Measurements from ENCODE around the gene DDX43.
"Not testable (repeated sequence)": the region's sequence is repeated elsewhere in the genome, so short reads cannot be mapped to it uniquely, and the experiment has no call there.

The DDX43 gene

DNA sequence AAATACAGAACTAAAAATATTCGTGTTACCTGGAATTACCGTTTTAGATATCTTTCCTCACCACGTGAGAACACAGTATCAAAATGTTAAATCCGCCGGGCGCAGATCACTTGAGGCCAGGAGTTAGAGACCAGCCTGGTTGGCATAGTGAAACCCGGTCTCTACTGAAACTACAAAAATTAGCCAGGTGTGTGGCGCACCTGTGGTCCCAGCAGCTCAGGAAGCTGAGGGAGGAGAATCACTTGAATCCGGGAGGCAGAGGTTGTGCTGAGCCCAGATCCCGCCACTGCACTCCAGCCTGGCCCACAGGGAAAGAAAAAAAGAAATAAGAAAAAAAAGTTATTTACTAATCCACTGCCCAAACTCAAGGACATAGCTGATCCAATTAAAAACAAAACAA lies 4.8 kb upstream of the DDX43 start:
- DNase-seq, result no peak

DNA sequence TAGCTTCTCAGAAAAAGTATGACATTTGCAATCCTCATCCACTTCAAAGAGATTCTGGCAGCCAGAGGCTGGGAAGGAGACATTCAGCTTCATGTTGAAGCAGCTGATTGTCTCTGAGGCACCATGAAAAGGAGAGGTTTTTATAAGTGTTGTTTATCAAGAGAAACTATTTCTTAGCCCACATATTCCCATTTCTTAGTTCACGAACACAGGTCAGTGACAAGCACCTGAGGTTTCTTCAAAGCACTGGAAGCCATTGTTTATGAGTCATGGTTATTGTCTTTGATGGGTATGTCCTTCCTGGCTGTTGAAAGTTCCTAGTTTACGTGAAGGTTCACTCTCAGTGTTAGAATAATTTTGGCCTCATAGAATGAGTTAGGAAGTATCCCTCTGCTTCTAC lies 3.0 kb upstream of the DDX43 start:
- no peak for DNase-seq

DNA sequence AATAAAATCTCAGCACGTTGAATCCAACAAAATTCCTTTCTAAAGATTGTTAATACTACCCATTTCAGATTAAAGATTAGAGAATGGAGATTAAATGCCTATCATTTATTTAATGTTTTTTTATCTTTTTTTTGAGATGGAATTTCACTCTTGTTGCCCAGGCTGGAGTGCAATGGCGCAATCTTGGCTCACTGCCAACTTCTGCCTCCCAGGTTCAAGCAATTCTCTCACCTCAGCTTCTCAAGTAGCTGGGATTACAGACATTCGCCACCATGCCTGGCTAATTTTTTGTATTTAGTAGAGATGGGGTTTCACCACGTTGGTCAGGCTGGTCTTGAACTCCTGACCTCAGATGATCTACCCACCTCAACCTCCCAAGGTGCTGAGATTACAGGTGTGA lies 2.4 kb upstream of the DDX43 start:
- not testable (repeated sequence) for DNase-seq

DNA sequence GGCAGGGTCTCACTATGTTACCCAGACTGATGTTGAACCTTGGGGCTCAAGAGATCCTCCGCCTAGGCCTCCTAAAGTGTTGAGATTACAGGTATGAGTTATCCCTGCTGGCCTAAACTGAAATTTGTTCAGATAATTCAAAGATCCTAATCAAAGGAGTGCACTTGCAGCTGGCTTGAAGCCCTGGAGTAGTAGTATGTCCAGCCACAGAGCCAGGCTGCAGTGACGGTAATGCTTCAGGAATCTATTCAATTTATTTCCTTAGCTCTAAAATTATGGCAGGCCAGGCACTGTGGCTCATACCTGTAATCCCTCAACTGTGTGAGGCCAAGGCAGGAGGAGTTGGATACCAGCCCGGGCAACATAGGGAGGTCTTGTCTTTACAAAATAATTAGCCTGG lies 1.4 kb upstream of the DDX43 start:
- DNase-seq, result no peak

DNA sequence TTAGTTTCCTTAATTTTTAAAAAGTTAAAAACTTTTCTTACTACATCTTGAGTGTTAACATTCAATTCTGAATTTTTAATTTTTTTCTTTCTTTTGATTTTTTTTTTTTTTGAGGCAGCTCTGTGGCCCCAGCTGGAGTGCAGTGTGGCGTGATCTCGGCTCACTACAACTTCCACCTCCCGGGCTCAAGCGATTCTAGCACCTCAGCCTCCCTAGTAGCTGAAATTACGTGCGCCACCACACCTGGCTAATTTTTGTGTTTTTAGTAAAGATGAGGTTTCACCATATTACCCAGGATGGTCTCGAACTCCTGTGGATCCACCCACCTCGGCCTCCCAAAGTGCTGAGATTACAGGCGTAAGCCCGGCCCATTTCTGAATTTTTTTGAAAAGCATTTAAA lies 1.2 kb downstream of the DDX43 start:
- DNase-seq, result no peak

DNA sequence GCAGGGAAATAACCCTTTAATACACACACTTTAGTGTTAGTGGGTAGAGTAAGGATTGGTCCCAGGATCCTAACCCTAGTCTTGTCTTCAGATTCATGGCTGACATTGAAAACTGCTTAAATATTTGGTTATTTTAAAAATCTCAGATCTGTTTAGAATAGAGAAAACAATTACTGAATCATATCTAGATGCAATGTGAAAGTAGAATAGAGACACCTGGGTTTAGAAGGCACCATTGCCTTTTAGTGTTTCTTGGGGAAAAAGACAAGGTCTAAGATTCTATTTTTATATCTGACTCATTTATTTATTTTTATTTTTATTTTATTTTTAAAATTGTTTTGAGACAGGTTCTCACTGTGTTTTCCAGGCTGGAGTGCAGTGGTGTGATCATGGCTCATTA lies 6.0 kb downstream of the DDX43 start:
- no peak for DNase-seq

DNA sequence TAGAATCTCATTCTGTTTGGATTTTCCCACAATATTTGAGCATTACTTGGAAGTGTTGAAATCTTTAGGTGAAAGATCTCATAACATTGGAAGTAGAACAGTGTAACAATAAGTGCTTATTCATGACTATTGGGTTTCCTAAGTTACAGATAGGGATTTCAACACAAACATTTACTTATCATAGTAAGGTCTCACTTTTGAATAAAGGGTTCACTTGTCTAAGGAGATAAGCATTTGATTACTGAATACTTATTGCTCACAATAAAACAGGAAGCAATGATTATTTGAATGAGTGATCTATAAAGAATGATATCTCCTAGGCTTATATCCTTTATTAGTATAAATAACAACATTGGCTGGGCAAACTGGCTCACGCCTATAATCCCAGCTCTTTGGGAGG lies 14.8 kb downstream of the DDX43 start:
- no peak for DNase-seq

DNA sequence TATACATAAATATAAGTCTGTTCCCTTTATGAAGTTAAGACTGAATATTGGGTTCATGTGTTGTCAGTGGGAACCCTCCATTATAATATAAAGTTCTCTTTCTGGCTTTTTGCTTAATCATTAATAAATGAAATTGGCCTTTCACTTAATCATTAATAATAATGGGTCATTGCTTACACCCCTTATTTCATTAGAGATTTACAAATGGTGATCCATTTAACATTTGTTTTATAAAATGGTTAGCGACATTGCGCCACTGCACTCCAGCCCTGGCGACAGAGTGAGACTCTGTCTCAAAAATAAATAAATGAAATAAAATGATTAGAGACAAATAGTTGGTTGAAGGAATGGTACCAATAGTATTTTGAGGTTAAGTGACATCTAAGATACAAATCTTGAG lies 18.5 kb downstream of the DDX43 start:
- no peak for DNase-seq

DNA sequence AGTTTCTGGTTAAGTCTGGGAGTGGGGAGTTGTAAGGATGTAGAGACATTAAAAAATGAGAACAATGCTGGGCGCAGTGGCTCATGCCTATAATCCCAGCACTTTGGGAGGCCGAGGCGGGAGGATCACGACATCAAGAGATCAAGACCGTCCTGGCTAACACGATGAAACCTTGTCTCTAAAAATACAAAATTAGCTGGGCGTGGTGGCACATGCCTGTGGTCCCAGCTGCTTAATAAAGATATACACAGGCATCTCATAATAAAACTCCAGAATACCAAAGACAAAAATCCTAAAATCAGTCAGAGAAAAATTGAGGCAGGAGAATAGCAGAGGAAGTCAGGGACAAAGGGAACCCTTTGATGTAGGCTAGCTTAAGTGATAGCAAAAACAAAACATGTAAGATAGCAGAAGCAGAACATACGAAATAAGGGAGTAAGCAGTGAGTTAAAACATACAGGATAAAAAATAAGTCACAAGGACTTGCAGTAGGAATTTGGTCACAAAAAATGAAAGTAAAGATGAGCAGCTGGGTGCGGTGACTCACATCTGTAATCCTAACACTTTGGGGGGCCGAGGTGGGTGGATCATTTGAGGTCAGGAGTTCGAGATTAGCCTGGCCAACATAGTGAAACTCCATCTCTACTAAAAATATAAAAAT lies 23.6 kb downstream of the DDX43 start:
- no peak for DNase-seq

DNA sequence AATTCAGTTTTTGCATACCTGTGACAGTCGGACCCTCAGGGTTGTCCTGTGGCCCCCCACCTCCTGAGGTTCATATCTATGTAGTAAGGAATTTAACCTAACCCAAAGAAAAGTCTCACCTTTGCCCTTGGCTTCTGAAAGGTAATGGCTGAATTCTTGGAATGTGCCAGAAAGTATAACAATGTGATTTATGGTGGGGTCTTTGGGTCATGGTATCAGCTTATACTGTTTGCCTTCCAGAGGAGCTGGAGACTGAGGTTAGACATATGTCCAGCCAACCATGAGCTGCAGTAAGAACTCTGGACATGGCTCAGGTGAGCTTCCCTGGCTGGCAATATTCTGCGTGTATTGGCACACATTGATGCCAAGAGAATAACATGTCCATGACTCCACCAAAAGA lies 26.9 kb downstream of the DDX43 start:
- DNase-seq, result no peak

DNA sequence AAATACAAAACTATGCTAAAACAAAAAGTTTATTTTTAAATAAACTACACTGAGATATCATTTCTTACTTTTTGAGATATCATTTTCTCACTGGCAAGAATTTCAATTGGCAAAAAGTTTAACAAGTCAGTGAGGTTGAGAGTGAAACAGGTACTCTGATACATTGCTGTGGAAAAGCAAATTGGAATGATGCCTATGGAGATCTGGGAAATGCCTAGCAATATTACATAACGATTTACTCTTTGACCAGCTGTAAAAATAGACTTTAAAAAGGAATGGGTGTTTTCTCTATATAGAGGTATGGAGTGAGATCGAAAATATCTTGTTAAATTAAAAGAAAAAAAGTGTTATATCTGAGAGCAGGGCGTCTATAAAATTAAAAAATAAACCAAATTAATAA lies 40.6 kb downstream of the DDX43 start:
- no peak for DNase-seq

DNA sequence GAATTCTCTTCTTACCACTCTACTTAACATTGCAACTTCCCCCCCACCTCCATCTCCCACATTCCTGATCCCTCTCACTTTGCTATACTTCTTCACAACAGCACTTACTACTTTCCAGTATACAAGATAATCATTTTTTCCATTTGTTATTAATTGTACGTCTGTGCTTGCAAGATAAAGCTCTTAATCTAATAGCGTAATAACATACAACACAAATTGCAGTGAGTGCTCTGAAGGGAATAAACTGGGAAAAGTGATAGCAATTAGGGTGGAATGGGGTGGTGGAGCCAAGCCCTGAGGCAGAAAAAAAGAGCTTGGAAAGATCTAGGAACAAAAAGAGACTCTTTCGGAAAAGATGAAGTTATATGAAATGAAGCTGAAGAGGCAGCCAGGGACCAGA lies 48.9 kb downstream of the DDX43 start:
- DNase-seq, result no peak

DNA sequence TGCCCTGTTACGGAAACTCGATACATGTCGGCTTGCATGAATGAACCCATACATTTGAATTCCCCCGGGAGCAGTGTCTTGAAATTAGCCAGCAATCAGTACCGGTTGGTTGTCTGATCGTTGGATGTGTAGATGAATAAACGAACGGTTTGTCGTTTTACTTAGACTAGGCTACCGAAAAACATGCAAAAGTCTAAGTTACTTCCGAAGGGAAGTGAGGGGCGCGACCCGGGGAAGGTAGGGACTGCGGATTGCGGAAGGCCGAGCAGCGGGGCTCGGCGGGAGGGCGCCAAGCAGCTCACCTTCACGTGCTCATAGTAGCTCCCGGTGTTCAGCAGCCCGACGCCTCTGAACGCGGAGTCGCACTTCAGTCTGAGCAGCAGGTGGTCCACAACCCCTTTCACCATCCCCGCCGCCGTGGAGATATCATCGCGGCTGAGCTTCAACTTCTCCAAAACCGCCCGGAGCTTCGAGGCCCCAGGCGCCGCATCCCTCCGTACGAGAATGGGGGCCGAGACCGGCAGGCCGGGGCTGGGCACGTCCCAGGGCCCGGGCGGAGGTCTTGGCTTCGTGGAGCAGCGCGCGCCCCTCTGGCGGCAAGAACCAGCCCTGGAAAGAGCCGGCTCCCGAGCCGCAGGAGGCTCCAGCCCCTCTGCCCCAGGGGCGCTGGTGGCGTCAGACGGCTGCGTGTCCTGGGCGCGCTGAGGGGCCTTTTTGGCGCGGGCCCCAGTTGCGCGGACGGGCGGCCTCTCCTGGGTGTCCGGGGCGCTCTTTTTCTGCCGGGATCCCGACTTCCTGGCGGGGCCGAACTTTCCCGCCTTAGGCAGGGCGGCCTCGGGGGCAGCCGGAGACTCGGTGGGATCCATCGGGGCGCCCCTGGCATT lies 56.8 kb downstream of the DDX43 start:
- peak; percentile 45 for DNase-seq

DNA sequence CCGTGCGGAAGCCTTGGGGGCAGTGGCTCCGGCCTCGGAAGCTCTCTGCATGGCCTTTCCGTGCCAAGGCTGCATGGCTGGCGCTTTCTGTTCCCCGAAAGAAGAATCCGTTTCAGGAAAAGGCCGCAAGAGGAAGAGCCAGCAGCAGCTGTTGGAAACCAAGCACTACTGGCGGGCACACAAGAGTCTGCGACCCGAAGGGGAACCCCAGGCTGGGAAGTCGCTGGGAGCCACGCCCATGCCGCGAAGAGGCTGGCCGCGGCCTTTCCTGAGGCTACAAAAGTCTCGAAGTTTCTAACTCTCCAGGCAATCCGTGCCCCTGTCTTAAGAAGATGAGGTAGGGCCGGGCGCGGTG lies 57.5 kb downstream of the DDX43 start, which contains the start of gene CGAS:
Gene CGAS (minus strand): TSS at position 191 of the 355 bp plus-strand sequence. CDS start 116 bp downstream, at position 75.
- DNase-seq, result no peak

DNA sequence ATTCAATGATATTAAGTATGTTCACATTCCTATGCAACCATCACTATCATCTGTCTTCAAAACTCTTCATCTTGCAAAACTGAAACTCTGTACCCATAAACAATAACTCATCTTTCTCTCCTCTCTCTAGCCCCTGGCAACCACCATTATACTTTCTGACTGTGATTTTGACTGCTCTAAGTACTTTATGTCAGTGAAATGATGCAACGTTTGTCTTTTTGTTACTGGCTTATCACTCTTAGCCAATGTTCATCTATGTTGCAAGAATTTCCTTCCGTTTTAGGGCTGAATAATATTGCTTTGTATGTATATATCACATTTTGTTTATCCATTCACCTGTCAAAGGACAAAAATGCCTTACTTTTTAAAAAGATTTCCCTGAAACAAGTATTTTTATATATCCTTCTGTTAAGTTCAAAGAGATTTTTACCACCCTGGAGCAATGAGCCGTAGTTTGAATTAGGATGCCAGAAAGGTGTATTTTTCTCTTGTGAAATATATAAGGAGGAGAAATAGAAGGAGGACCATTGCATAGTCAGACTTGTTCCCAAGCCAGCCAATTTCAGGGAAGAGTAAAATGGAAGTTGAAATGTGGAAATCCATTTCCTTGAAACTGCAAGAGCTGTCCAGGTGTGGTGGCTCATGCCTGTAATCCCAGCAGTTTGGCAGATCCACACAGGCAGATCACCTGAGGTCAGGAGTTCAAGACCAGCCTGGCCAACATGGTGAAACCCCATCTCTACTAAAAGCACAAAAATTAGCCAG lies 61.4 kb downstream of the DDX43 start:
- DNase-seq, result no peak

DNA sequence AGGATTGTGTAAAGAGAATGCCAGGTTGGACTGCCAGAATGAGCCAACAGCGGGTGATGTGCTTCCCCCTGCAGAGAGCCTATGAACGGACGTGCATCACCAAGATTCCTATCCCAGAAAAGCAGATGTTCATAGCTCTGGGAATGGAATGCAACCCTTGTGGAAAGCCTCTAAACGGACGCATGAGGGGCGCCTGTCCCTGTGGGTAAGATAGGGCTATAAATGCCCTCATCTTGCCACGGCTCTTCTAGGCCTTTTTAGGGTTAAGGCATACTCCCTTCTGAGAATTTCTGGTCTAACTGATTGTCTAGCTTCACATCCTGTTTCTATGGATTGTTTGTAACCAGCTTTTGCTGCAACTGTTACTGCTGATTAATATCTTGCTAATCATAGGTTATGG lies 64.8 kb downstream of the DDX43 start:
- not testable (repeated sequence) for DNase-seq

DNA sequence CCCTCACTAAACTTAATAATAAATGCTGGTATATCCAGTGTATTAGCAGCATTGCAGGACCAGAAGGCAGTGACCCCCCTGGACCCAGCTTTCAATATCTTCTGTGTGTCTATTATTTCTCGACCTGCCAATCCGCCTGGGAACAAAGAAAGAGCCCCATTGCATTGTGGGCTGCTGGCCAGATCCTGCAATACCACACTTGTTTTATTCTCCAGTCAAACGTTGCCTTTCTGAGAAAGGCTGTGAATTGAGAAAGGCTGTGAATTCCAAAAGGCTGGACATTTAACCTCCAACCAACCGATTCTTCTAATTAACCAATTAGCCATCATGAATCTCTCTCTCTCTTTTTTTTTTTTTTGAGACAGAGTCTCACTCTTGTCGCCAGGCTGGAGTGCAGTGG lies 65.4 kb downstream of the DDX43 start:
- no peak for DNase-seq

DNA sequence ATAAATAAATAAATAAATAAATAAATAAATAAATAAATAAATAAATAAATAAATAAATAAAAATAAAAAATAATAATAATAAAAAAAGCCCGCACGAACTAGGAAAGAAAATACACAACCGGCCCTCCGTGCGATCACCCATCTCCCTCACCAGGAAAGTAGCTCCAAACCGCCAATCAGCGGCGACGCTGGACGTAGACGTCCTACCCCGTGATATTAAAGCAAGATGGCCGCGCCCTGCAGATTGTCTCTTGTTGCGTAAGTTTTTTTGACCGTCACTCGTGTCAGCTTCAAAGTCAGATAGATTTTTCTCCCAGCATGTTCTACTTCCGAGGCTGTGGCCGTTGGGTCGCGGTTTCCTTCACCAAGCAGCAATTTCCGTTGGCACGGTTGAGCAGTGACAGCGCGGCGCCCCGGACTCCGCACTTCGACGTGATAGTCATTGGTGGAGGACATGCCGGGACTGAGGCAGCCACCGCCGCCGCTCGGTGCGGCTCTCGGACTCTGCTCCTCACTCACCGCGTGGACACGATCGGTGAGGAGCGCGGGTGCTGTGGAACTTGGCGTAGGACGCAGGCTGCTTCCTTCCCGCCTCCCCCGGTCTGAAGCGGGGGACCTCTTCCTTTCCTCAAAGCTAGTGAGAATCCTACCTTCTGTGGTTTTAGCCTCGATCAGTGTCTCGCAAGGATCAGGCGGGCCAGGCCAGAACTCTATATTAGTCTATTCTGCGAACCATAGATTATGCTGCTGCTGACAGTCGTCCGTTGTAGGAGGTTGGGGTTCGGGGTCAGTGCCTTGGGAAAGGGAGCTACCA lies 67.1 kb downstream of the DDX43 start, which contains the start of gene MTO1:
Gene MTO1 (plus strand): TSS at position 201 of the 814 bp plus-strand sequence. CDS start 118 bp downstream, at position 319.
- peak; percentile 72 for DNase-seq

All from NCI-H748 treated with DMSO at 0.1 percent for 48 hours (cell line).